GM21526 (cell line): ENCODE results near the gene KCNJ16.

Experiments
- ATAC-seq: cut with Tn5 transposase; IDR thresholded peaks from one replicate; pipeline ENCODE4 v1.9.1; 2021; ENCODE audit warnings: moderate library complexity; ENCODE audit not compliant: unreplicated experiment, low FRiP score

The KCNJ16 gene

DNA sequence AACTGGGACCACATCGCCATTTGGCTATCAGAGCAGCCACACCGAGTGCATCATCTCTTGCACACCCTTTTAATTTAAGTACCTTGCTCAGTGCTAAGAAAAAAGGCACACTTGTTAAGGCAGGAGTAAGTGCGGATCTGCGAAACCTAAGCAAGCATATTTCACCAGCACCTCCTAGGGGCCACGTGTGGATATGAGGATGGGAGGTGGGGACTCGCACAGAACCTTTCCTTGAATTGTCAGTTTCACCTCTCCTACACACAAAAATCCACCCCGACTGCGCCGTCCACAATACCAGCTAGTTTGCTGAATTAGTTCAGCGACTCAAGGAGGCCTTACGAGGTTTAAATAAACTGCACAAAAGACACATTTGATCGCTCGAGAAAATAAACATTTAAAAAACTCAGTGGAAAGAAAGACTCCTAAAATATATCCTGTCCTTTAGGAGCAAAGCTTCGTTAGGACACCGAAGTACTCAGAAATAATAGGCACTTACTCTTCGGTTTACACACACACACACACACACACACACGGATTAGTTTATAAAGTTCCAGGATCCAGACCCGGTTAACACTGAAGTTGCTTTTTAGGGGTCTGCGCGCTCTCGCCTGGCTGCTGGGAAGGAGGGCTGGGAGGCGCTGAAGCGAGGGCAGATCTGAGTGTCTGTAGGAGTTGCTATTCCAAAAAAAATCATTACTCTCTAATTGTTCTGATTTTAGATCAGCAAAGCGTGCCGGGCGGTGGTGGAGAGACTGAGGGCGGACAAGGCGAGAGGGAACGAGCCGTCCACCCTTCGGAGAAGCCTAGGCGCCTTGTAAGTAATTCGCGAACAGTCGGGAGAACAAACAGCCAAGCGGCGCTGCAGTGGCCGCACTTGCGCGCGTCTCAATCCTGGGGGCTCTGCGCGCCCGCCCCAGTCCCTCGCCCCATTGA is 93.3 kb downstream of the KCNJ16 start:
- ATAC-seq = peak; percentile 18

DNA sequence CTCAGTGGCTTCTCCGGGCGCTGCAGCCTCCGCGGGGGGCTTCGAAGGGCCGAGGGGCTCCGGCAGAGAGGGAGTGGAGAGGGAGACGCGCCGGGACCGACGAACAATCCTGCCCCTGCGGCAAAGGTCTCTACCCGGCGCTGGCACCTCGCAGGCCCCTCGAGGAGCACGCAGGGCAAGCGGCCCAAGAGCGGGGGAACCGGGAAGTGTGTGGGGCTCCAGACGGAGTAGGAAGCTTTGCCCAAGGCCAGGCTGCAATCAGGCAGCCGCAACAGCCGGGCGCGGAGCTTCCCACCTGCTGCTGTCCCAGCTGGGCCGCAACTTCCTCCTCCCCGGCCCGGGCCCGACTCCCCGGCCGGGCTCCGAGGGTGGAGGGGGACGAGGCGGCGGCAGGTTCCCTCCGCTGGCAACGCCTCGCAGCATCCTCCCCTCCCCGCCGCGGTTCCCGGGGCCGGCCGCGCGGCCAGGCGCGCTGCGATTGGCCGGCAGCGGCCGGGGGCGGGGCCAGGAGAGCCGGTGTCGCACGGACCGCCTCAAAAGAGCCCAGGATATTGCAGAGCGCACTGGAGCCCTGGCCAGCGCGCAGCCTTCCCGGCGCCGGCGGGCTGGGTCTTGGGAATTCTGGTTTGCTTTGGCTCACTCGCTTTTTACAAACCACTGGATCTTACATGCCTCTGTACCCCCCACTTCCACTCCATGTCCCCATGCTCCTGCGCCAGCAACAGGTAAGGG is 94.1 kb downstream of the KCNJ16 start, which contains the start of gene KCNJ2:
Gene KCNJ2, plus strand, starts transcription at position 556 of the 732 bp plus-strand sequence. CDS start 5,508 bp downstream, outside the sequence.
- peak; percentile 99 for ATAC-seq

- ATAC-seq = no peak
Measured at GRCh38 chr17:70169709-70170597, 94.9 kb downstream of the KCNJ16 start.

DNA sequence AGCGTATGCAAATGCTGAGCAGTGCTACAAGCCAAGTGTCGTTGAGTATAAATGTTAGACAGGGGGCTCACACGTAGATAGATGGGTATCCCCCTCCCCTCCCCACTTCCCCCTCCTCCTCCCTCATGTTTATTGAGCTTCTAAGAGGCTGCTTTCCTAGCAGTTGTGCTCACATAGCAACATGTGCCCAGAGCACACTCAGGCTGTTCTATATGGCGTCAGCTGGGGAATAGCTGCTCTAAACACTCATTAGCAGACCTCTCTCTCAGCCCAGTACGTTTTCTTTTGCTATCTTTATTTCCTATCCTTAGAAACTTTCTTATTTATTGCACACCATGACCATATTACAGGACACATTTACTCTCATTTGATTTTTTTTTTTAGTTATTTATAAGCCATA is 96.1 kb downstream of the KCNJ16 start:
- ATAC-seq = no peak

DNA sequence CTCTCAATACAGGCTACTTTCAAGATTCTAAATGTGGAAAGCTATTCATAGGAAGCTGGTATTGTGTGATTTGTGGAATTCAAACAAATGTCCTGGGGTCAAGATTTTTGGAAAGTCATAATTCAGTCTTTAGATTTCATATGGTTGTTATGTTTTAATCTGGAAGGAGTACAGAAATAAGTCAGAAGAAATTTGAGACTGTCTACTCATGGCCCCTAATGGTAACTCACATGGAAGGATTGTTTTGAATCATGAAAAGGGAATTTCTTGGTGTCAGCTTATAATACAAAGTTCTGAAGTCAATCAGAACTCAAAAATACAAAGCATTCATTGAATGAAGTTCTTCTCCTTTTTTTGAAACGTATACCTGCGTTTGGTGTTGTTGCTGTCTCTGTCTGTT is 97.4 kb downstream of the KCNJ16 start:
- no peak for ATAC-seq

DNA sequence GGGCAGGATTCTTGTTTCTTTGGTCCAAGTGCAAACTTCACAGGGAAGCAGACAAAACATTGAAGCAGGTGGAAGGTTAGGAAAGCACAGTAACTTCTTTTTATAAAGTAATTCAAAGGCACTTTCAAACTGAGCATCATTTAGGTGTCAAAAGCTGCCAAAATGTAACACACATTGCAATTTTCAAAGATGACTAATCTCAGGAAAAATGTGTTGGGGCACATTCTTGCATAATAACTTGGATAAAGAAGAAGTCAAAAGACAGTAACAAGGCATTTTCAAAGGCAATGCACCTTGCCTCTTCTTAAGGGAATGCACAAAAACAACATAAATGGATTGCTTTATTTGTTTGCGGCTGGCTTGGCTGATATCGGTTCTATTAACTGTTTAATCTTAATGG is 97.9 kb downstream of the KCNJ16 start:
- ATAC-seq = no peak

DNA sequence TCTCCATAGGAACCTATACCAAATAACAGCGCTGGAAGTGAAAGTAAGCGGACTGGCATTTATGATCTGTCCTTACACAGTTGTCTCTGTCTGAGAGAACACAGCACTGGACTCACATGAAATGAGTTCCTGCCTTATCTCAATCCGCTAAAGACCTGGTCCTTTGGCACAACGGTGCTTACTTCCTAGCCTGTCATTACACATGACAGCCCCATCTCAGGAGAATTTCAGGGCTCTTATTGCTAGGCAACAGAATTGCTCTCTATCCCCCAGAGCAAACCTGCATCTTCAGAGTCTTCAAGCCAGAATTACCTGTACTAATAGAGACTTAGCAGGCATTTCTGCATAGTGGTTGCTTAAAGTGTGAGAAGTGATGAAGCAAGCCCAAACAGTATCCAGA is 98.7 kb downstream of the KCNJ16 start:
- no peak for ATAC-seq

- ATAC-seq = no peak
Measured at GRCh38 chr17:70181376-70181775, 106.4 kb downstream of the KCNJ16 start.

GRCh38 chr17:70181866-70182265 is 106.8 kb downstream of the KCNJ16 start:
- ATAC-seq = no peak

GRCh38 chr17:70183508-70183907 is 108.5 kb downstream of the KCNJ16 start:
- ATAC-seq = no peak

GRCh38 chr17:70184207-70184606 is 109.2 kb downstream of the KCNJ16 start:
- ATAC-seq = no peak

DNA sequence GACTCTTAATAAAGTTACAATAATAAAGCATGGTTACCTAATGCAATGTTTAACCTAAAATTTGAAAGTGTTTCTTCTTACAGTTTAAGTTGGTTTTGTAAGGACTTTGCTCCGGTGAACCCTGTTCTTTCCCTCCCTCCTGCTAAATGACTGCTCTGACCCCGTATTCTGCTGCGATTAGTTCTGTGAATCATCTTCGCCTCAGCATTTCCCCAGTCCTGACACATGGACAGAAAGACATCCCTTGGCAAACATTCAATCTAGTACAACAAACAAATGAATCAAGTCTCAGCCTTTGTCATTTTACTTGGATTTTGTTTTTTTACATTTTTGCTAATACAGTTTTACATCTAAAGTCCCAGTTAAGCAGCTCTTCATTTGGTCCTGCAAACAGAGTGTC is 109.7 kb downstream of the KCNJ16 start:
- no peak for ATAC-seq
